Neural cell (in vitro differentiated cells): Measurements from ENCODE around the gene KISS1R. TPM values are rescaled to one million over a fixed set of nuclear protein-coding genes. Genes with fewer than 3 reads are reported as not detected.
A peak's percentile ranks its signal among the peaks of the same experiment; 100 is the strongest.

Experiments
- H2AFZ ChIP-seq: fragments of 200-600, 300-800 bp; sonication (generic), shearing (Covaris generic); 2 replicates; pipeline ENCODE4 v1.6.0; 2014; ENCODE audit warnings: low read depth, mild to moderate bottlenecking, antibody characterized with exemption, low read length, moderate library complexity
- H3F3A ChIP-seq: fragments of 200-600 bp; shearing (Covaris generic); 2 replicates; pipeline ENCODE4 v1.6.1; 2016; ENCODE audit warnings: mild to moderate bottlenecking, moderate library complexity, mixed read lengths, antibody characterized with exemption, low read length; ENCODE audit not compliant: insufficient read depth, poor library complexity, severe bottlenecking
- H3K27ac ChIP-seq: fragments of 200-600, 300-800 bp; sonication (generic), shearing (Covaris generic); 2 replicates; pipeline ENCODE4 v1.5.1; 2014; ENCODE audit warnings: mild to moderate bottlenecking, low read length, moderate library complexity
- H3K27me3 ChIP-seq: fragments of 300-800, 200-600 bp; sonication (generic), shearing (Covaris generic); 2 replicates; pipeline ENCODE4 v1.6.0; 2014; ENCODE audit warnings: mild to moderate bottlenecking, low read depth, low read length, moderate library complexity; ENCODE audit not compliant: insufficient read depth
- H3K36me3 ChIP-seq: fragments of 300-800, 200-600 bp; sonication (generic), shearing (Covaris generic); 2 replicates; pipeline ENCODE4 v1.5.1; 2014; ENCODE audit warnings: mild to moderate bottlenecking, antibody characterized with exemption, low read length, moderate library complexity; ENCODE audit not compliant: insufficient read depth
- H3K4me2 ChIP-seq: fragments of 300-800, 200-600 bp; sonication (generic), shearing (Covaris generic); 2 replicates; pipeline ENCODE4 v1.6.0; 2014; ENCODE audit warnings: mild to moderate bottlenecking, low read length
- H3K4me3 ChIP-seq: fragments of 300-800, 200-600 bp; sonication (generic), shearing (Covaris generic); 2 replicates; pipeline ENCODE4 v1.5.1; 2014; ENCODE audit warnings: mild to moderate bottlenecking, low read length, moderate library complexity
- H3K79me2 ChIP-seq: fragments of 200-600 bp; shearing (Covaris generic); replicated peaks from 2 replicates; pipeline ENCODE4 v1.6.0; 2014; ENCODE audit warnings: mild to moderate bottlenecking, low read length, moderate library complexity; ENCODE audit not compliant: insufficient read depth
- H3K9ac ChIP-seq: fragments of 300-800, 200-600 bp; sonication (generic), shearing (Covaris generic); 2 replicates; pipeline ENCODE4 v1.6.1; 2016; ENCODE audit warnings: mild to moderate bottlenecking, low read length, mixed read lengths
- H3K9me2 ChIP-seq: fragments of 200-600 bp; shearing (Covaris generic); 2 replicates; pipeline ENCODE4 v1.6.1; 2016; ENCODE audit warnings: mild to moderate bottlenecking, low read length, mixed read lengths; ENCODE audit not compliant: insufficient read depth
- H3K9me3 ChIP-seq: fragments of 200-600, 300-800 bp; sonication (generic), shearing (Covaris generic); 2 replicates; pipeline ENCODE4 v1.6.1; 2016; ENCODE audit warnings: mild to moderate bottlenecking, mixed run types, low read length, moderate library complexity, mixed read lengths
- H4K20me1 ChIP-seq: fragments of 200-600 bp; shearing (Covaris generic); 2 replicates; pipeline ENCODE4 v1.6.1; 2016; ENCODE audit warnings: mild to moderate bottlenecking, mixed run types; ENCODE audit not compliant: insufficient read depth
- CTCF ChIP-seq: fragments of 450-650 bp; IDR thresholded peaks from 2 replicates; pipeline ENCODE4 v1.5.1; 2014; ENCODE audit warnings: antibody characterized with exemption, mild to moderate bottlenecking, moderate library complexity; ENCODE audit not compliant: poor library complexity, severe bottlenecking
- EP300 ChIP-seq: fragments of 450-650 bp; conservative IDR thresholded peaks from 2 replicates; pipeline ENCODE4 v1.6.1; 2014; ENCODE audit warnings: antibody characterized with exemption, mild to moderate bottlenecking, moderate library complexity; ENCODE audit not compliant: poor library complexity, severe bottlenecking
- EZH2 ChIP-seq: fragments of 200-600, 300-800 bp; shearing (Covaris generic), sonication (generic); IDR thresholded peaks from 2 replicates; pipeline ENCODE4 v1.6.1; 2014; ENCODE audit warnings: antibody characterized with exemption, low read length, borderline replicate concordance, mild to moderate bottlenecking; ENCODE audit not compliant: insufficient read depth, poor library complexity, severe bottlenecking
- MXI1 ChIP-seq: fragments of 450-650 bp; conservative IDR thresholded peaks from 2 replicates; pipeline ENCODE4 v1.6.1; 2014; ENCODE audit warnings: antibody characterized with exemption, mild to moderate bottlenecking; ENCODE audit not compliant: poor library complexity, severe bottlenecking
- POLR2AphosphoS5 ChIP-seq: IDR thresholded peaks from 2 replicates; pipeline ENCODE4 v1.6.1; 2012
- RAD21 ChIP-seq: fragments of 450-650 bp; conservative IDR thresholded peaks from 2 replicates; pipeline ENCODE4 v1.6.1; 2014; ENCODE audit warnings: antibody characterized with exemption, mild to moderate bottlenecking, moderate library complexity
- REST ChIP-seq: IDR thresholded peaks from 2 replicates; pipeline ENCODE4 v1.6.1; 2012; ENCODE audit warnings: borderline replicate concordance
- SMC3 ChIP-seq: fragments of 450-650 bp; conservative IDR thresholded peaks from 2 replicates; pipeline ENCODE4 v1.6.1; 2014; ENCODE audit warnings: antibody characterized with exemption, mild to moderate bottlenecking, moderate library complexity; ENCODE audit not compliant: poor library complexity
- TAF1 ChIP-seq: IDR thresholded peaks from 2 replicates; pipeline ENCODE4 v1.6.1; 2012; ENCODE audit warnings: low read depth
- polyA plus RNA-seq: library from polyadenylated mRNA; depleted of rRNA; stranded (reverse); fragments of >200 nt; gene quantifications from 2 replicates; pipeline ENCODE4 v1.2.3, GENCODE V29; 2014

KISS1R gene
- polyA plus RNA-seq, 1 donor from 2014 or later: 5.4 TPM

DNA sequence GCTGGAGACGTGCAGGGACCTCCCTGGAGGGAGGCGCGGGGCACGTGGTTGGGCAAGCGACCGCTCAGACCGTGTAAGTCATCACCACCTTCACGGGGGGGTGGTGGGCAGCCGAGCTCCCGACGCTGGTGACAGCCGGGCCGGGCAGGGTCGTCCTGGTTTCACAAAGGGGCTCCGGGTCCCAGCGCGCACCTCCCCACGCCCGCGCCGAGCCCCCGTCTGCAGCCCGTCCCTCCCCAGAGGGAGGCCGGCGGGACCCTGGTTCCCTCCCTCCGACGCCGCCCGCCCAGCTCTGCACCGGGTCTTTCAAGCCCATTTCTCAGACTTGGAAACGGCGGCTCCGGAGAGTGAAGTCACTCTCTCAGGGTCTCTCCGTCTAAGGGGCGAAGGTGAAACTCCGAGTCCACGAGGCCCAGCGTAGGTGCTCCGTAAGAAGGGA lies 8.0 kb downstream of the KISS1R start:
- H4K20me1 ChIP-seq: no peaks in the 10 kb centered on the region
- H3K9me3 ChIP-seq: no peaks in the 10 kb centered on the region
- H3K27me3 ChIP-seq: peaks cover 13% of the 10 kb centered on the region
- peak overlapping the region; percentile 85 for H3K9ac ChIP-seq
- H3K27ac ChIP-seq: peak overlapping the region; percentile 82
- TF ChIP-seq MXI1 (peak; percentile 45), POLR2AphosphoS5 (no peak), CTCF (no peak), EZH2 (no peak)
- no peaks in the 10 kb centered on the region for H3K36me3 ChIP-seq
- H3K4me3 ChIP-seq: peak overlapping the region; percentile 84
- no peak overlapping the region for H3K4me2 ChIP-seq
- no peaks in the 10 kb centered on the region for H3K9me2 ChIP-seq
- no peaks in the 10 kb centered on the region for H3F3A ChIP-seq
- H3K79me2 ChIP-seq: peaks cover 11% of the 10 kb centered on the region
- peak overlapping the region; percentile 21 for H2AFZ ChIP-seq

GRCh38 chr19:925526-926322 lies 8.6 kb downstream of the KISS1R start, which contains the start of gene ARID3A:
Gene ARID3A, plus strand, starts transcription at chr19:926035. Its CDS starts 3,494 bp downstream, at chr19:929529.
- Histone ChIP-seq H3K4me3 (peak within 1 kb of the TSS; percentile 84), H3K36me3 (no peaks in the 10 kb centered on the region), H3K9ac (peak within 1 kb of the TSS; percentile 85), H3K4me2 (no peak within 1 kb of the TSS), H3K79me2 (peaks cover 11% of the 10 kb centered on the region), H4K20me1 (no peaks in the 10 kb centered on the region), H3K9me2 (no peaks in the 10 kb centered on the region), H3K27ac (peak within 1 kb of the TSS; percentile 82), H3K27me3 (peaks cover 7% of the 10 kb centered on the region), H3K9me3 (no peaks in the 10 kb centered on the region), H2AFZ (peak within 1 kb of the TSS; percentile 40), H3F3A (no peaks in the 10 kb centered on the region)
- TF ChIP-seq TAF1 (no peak), RAD21 (no peak), POLR2AphosphoS5 (peak; percentile 32), EZH2 (no peak), MXI1 (peak; percentile 3), SMC3 (no peak), EP300 (no peak), CTCF (no peak), REST (peak; percentile 9)
